Activated T-cell treated with anti-CD3 and anti-CD28 coated beads, Interleukin-2, amount 50 U/mL, for 72 hours (primary cell): ENCODE measurements around the gene JAK1. TPM values are rescaled to one million over a fixed set of nuclear protein-coding genes. Genes with fewer than 3 reads are reported as not detected.
"Not testable (repeated sequence)": the region's sequence is repeated elsewhere in the genome, so short reads cannot be mapped to it uniquely, and the experiment has no call there.

Experiments
- ATAC-seq, 2 donors: fragments of 150-1000 bp; cut with Tn5 transposase; replicated peaks in 1 of 2; 2 replicates each; pipeline ENCODE4 v1.10.0; 2021; ENCODE audit warnings: moderate library complexity in 2 of 2, mild to moderate bottlenecking in 1 of 2
- DNase-seq, 2 donors: peaks; one replicate each; pipeline ENCODE4 v3.0.0; 2021 to 2022; ENCODE audit warnings: mixed read lengths in 1 of 2
- H3K27ac Mint-ChIP-seq: one replicate; pipeline ENCODE4 v1.8.0; 2022; ENCODE audit warnings: mild to moderate bottlenecking, moderate library complexity, mixed read lengths
- H3K27me3 Mint-ChIP-seq: one replicate; pipeline ENCODE4 v1.8.0; 2022; ENCODE audit warnings: low read depth, mixed read lengths
- H3K36me3 Mint-ChIP-seq, 2 donors: one replicate each; pipeline ENCODE4 v1.8.0; 2022; ENCODE audit warnings: mixed read lengths in 2 of 2, mild to moderate bottlenecking in 1 of 2; ENCODE audit not compliant: insufficient read depth in 2 of 2
- H3K4me1 Mint-ChIP-seq: one replicate; pipeline ENCODE4 v1.8.0; 2022; ENCODE audit warnings: low read depth, mixed read lengths
- H3K4me3 Mint-ChIP-seq, 2 donors: one replicate each; pipeline ENCODE4 v1.8.0; 2022; ENCODE audit warnings: mild to moderate bottlenecking in 2 of 2, mixed read lengths in 2 of 2, moderate library complexity in 2 of 2
- H3K9me3 Mint-ChIP-seq, 2 donors: one replicate each; pipeline ENCODE4 v1.8.0; 2022; ENCODE audit warnings: mixed read lengths in 2 of 2
- total RNA-seq, 2 donors: library from RNA; stranded (reverse); gene quantifications; one replicate each; pipeline ENCODE4 v1.2.3, GENCODE V29; 2022

JAK1 gene
- total RNA-seq, 2 donors from 2014 or later, result 169 to 185 TPM

GRCh38 chr1:64936956-64937355 lies 29.4 kb downstream of the JAK1 start:
- H3K27me3 Mint-ChIP-seq, result no peaks in the 10 kb centered on the region
- no peak overlapping the region for H3K4me3 Mint-ChIP-seq
- H3K4me1 Mint-ChIP-seq, result peaks cover 78% of the 10 kb centered on the region
- peaks cover 0 to 2% of the 10 kb centered on the region in 2 donors for H3K9me3 Mint-ChIP-seq
- H3K36me3 Mint-ChIP-seq, result peaks cover 3 to 8% of the 10 kb centered on the region in 2 donors
- ATAC-seq (no peak), DNase-seq (no peak)
- H3K27ac Mint-ChIP-seq, result no peak overlapping the region

- no peak for ATAC-seq
- H3K36me3 Mint-ChIP-seq, result peaks cover 4 to 12% of the 10 kb centered on the region in 2 donors
- peaks cover 77% of the 10 kb centered on the region for H3K4me1 Mint-ChIP-seq
- peaks cover 0 to 2% of the 10 kb centered on the region in 2 donors for H3K9me3 Mint-ChIP-seq
- no peak overlapping the region for H3K27ac Mint-ChIP-seq
- no peak overlapping the region for H3K4me3 Mint-ChIP-seq
- DNase-seq, result no peak
- H3K27me3 Mint-ChIP-seq, result no peaks in the 10 kb centered on the region
These were observed 30.7 kb downstream of the JAK1 start for GRCh38 chr1:64935551-64936155.

- H3K27me3 Mint-ChIP-seq, result no peaks in the 10 kb centered on the region
- ATAC-seq (no peak), DNase-seq (no peak)
- no peak overlapping the region for H3K27ac Mint-ChIP-seq
- peaks cover 10 to 18% of the 10 kb centered on the region in 2 donors for H3K36me3 Mint-ChIP-seq
- H3K4me1 Mint-ChIP-seq, result peaks cover 77% of the 10 kb centered on the region
- H3K4me3 Mint-ChIP-seq, result peak overlapping the region; percentile 2 to 19
- peaks cover 0 to 8% of the 10 kb centered on the region in 2 donors for H3K9me3 Mint-ChIP-seq
These were observed 31.5 kb downstream of the JAK1 start for GRCh38 chr1:64934878-64935275.

- peak overlapping the region; percentile 27 for H3K27ac Mint-ChIP-seq
- H3K4me3 Mint-ChIP-seq, result peak overlapping the region; percentile 61 to 77
- no peaks in the 10 kb centered on the region for H3K27me3 Mint-ChIP-seq
- H3K4me1 Mint-ChIP-seq, result peaks cover 80% of the 10 kb centered on the region
- H3K9me3 Mint-ChIP-seq, result peaks cover 0 to 10% of the 10 kb centered on the region in 2 donors
- peaks cover 10 to 19% of the 10 kb centered on the region in 2 donors for H3K36me3 Mint-ChIP-seq
- ATAC-seq, result peak; percentile 8 to 19
- no peak for DNase-seq
These were observed 32.1 kb downstream of the JAK1 start for GRCh38 chr1:64934115-64934877.

- H3K4me1 Mint-ChIP-seq, result peaks cover 80% of the 10 kb centered on the region
- no peaks in the 10 kb centered on the region for H3K27me3 Mint-ChIP-seq
- peak overlapping the region; percentile 31 for H3K27ac Mint-ChIP-seq
- ATAC-seq (peak; percentile 91 to 94), DNase-seq (peak in 1 of 2 donors; percentile 45)
- H3K4me3 Mint-ChIP-seq, result peak overlapping the region; percentile 61 to 77
- H3K9me3 Mint-ChIP-seq, result peaks cover 0 to 10% of the 10 kb centered on the region in 2 donors
- H3K36me3 Mint-ChIP-seq, result peaks cover 8 to 18% of the 10 kb centered on the region in 2 donors
These were observed 32.9 kb downstream of the JAK1 start for GRCh38 chr1:64933296-64934070.

GRCh38 chr1:64932962-64933295 lies 33.4 kb downstream of the JAK1 start:
- no peak overlapping the region for H3K27ac Mint-ChIP-seq
- no peaks in the 10 kb centered on the region for H3K27me3 Mint-ChIP-seq
- peaks cover 82% of the 10 kb centered on the region for H3K4me1 Mint-ChIP-seq

GRCh38 chr1:64930640-64931039 lies 35.7 kb downstream of the JAK1 start:
- H3K9me3 Mint-ChIP-seq, H3K27me3 Mint-ChIP-seq, ATAC-seq, H3K27ac Mint-ChIP-seq, DNase-seq, H3K4me3 Mint-ChIP-seq: not testable (repeated sequence)
- Mint-ChIP-seq H3K36me3 (peaks cover 8 to 14% of the 10 kb centered on the region in 2 donors), H3K4me1 (peaks cover 90% of the 10 kb centered on the region)

More at GRCh38 chr1:64932962-64933295, 33.4 kb downstream of the JAK1 start:
- DNase-seq (no peak), ATAC-seq (no peak)
- H3K9me3 Mint-ChIP-seq, result peaks cover 0 to 8% of the 10 kb centered on the region in 2 donors
- peak overlapping the region; percentile 61 to 77 for H3K4me3 Mint-ChIP-seq
- peaks cover 8 to 17% of the 10 kb centered on the region in 2 donors for H3K36me3 Mint-ChIP-seq

GRCh38 chr1:64929221-64929620 lies 37.1 kb downstream of the JAK1 start:
- Mint-ChIP-seq H3K9me3 (peaks cover 0 to 8% of the 10 kb centered on the region in 2 donors), H3K27ac (no peak overlapping the region), H3K36me3 (peaks cover 8 to 14% of the 10 kb centered on the region in 2 donors), H3K4me1 (peaks cover 90% of the 10 kb centered on the region), H3K4me3 (no peak overlapping the region), H3K27me3 (no peaks in the 10 kb centered on the region)
- ATAC-seq (no peak), DNase-seq (no peak)

- no peaks in the 10 kb centered on the region for H3K27me3 Mint-ChIP-seq
- DNase-seq (no peak), ATAC-seq (no peak)
- H3K27ac Mint-ChIP-seq, result peak overlapping the region; percentile 5
- H3K9me3 Mint-ChIP-seq, result peaks cover 0 to 8% of the 10 kb centered on the region in 2 donors
- peak overlapping the region in 1 of 2 donors; percentile 2 for H3K4me3 Mint-ChIP-seq
- peaks cover 90% of the 10 kb centered on the region for H3K4me1 Mint-ChIP-seq
- H3K36me3 Mint-ChIP-seq, result peaks cover 8 to 14% of the 10 kb centered on the region in 2 donors
These were observed 38.0 kb downstream of the JAK1 start for GRCh38 chr1:64928325-64928724.

GRCh38 chr1:64925594-64925993 lies 40.8 kb downstream of the JAK1 start:
- Mint-ChIP-seq H3K27ac (no peak overlapping the region), H3K36me3 (peaks cover 6 to 7% of the 10 kb centered on the region in 2 donors), H3K27me3 (no peaks in the 10 kb centered on the region), H3K4me3 (no peak overlapping the region), H3K9me3 (peaks cover 0 to 7% of the 10 kb centered on the region in 2 donors), H3K4me1 (peaks cover 100% of the 10 kb centered on the region)
- no peak for ATAC-seq
- no peak for DNase-seq

GRCh38 chr1:64923294-64923718 lies 43.0 kb downstream of the JAK1 start:
- Mint-ChIP-seq H3K36me3 (peaks cover under 1 to 2% of the 10 kb centered on the region in 2 donors), H3K4me3 (peak overlapping the region; percentile 79 to 94), H3K27me3 (no peaks in the 10 kb centered on the region), H3K27ac (peak overlapping the region; percentile 97), H3K4me1 (peaks cover 95% of the 10 kb centered on the region), H3K9me3 (no peaks in the 10 kb centered on the region)
- DNase-seq (peak; percentile 61 to 71), ATAC-seq (peak; percentile 75 to 78)

GRCh38 chr1:64922336-64922735 lies 44.0 kb downstream of the JAK1 start:
- H3K4me3 Mint-ChIP-seq, result peak overlapping the region; percentile 79 to 94
- H3K9me3 Mint-ChIP-seq, result no peaks in the 10 kb centered on the region
- H3K27me3 Mint-ChIP-seq, result no peaks in the 10 kb centered on the region
- ATAC-seq (peak; percentile 69 to 70), DNase-seq (peak; percentile 28 to 50)
- H3K4me1 Mint-ChIP-seq, result peaks cover 95% of the 10 kb centered on the region
- H3K36me3 Mint-ChIP-seq, result peaks cover 2% of the 10 kb centered on the region in 2 donors
- H3K27ac Mint-ChIP-seq, result peak overlapping the region; percentile 97

GRCh38 chr1:64921771-64922170 lies 44.6 kb downstream of the JAK1 start:
- peak overlapping the region; percentile 97 for H3K27ac Mint-ChIP-seq
- DNase-seq (no peak), ATAC-seq (no peak)
- peak overlapping the region; percentile 79 to 94 for H3K4me3 Mint-ChIP-seq
- H3K4me1 Mint-ChIP-seq, result peaks cover 95% of the 10 kb centered on the region
- H3K27me3 Mint-ChIP-seq, result no peaks in the 10 kb centered on the region
- H3K36me3 Mint-ChIP-seq, result peaks cover 2% of the 10 kb centered on the region in 2 donors
- H3K9me3 Mint-ChIP-seq, result no peaks in the 10 kb centered on the region
